Ramos (cell line): ENCODE measurements around the gene PCARE.

Experiments used
- in situ Hi-C: fragments of 300-500 bp; cut with MboI; formaldehyde crosslinking; loops from one replicate; pipeline ENCODE4 v1.14.3; 2022; ENCODE audit warnings: low sequenced_read_pairs; ENCODE audit not compliant: unreplicated experiment

The PCARE gene

DNA sequence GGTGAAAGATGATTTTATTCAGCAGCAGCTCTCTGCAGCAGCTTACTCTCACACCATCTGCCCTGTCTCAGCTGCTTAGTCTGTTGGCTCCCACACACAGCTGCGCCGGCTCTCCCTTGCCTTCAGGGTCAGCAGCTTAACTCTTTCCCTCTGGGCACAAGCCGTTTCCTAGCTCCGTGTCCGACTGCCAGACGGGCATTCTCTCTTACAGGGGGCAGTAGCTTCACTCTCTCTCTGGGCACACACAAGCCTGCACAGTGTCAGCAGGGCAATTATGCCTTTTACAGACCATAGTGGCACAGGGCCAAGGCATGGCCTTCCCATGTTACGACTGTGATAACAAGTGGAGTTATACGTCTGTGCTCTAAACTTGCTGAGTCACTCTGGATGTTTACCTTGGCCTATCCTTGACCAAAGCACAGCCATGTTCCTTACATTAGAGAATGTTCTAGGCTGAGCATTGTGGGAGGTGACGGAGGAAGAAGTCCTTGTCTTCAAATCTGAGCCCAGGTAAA lies 31.7 kb downstream of the PCARE start:
- in situ Hi-C loops: no loop called here

DNA sequence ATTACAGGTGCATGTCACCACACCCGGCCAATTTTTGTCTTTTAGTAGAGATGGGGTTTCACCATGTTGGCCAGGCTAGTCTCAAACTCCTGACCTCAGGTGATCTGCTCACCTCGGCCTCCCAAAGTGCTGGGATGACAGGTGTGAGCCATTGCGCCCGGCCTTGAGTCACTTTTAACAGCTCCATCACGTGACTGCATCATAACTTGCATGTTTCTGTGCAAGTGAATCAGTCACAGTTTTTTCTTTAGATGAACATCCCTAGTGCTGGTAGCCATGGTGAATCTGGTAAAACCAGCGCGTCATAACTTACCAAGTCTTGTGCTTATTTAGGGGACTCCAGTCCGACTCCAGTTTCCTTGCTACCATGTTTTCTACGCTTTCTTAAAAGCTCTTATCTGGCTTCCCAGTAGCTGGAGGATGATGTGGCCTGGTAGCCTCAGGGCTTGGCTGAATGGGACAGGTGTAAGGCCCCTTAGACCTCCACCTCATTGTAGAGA lies 33.1 kb downstream of the PCARE start:
- in situ Hi-C loops: no loop called here

DNA sequence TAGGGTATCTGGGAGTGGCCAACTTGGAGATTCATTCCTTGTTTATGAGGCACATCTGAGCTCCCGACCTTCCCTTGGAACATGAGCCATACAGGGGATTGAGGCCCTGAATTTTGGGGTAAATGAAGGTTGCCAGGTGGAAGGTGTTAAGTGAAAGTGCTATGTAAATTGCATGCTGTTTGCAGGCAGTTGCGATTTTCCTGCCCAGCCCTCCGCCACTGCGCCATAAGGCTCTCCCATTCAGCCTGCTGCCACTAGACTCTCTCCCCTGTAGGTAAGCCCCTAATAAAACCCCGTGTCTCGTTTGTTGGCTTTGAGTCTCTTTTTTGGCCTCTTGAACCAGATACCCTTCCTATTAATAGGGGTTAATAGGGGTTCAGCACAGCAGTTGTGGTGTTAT lies 33.8 kb downstream of the PCARE start:
- in situ Hi-C loops: no loop called here

DNA sequence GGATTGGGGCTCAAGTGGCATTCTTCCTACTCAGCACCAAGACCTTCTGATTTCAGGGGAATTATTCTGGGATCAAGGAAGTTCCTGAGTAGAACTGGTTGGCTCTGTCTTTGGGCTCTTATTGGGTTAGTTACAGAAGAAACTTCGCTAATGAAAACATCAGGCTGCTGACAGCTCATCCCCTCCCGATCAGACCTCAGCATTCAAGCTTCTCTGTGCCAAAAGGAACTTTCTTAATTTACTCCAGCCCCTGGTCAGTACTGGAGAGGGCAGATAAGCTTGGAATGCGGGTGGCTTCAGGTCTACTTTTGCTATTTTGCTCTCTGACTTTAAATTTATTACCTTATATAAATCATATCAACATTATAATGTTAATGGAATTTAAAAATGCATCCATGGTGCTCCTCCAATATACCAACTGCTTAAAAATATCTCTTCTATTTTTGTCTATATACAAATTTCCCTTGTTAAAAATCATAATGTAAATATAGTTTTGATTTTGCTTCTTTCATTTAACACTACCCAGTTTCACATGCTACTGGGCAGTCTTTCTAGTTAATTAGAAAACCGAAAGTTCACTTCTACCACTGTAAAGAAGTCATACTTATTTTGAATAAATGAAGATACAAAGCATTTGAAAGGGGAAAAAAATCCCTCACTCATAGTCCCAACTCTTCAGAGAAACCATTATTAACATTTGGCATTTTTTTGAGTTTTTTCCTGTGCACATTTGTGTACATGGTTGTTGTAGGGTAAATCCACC lies 34.4 kb downstream of the PCARE start:
- in situ Hi-C loops: no loop called here

DNA sequence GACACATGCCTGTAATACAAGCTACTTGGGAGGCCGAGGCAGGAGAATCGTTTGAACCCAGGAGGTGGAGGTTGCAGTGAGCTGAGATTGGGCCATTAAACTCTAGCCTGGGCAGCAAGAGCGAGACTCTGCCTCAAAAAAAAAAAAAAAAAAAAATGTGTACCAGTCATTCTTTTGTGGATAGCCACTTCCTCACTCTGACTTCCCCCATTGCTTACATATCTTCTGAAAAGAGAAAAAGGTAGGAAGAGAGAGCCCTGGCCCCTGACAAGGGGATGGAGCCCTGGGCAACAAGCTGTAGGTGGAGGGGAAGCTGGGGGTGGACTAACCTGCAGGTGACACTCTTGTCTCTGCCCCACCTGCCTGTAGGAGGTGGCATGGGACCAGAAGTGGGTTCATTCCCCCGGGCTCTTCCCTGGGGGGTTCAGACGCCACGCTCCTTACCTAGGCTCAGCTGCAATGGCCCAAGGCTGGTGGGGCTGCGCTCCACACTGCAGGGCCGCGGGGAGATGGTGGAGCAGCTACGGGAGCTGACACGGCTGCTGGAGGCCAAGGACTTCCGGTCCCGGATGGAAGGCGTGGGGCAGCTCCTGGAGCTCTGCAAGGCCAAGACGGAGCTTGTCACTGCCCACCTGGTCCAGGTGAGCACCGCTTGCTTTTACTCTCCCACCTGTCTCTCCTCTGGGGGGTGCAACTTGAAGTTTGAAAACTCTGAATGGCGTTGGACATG lies 39.1 kb downstream of the PCARE start:
- in situ Hi-C loops: no loop called here

DNA sequence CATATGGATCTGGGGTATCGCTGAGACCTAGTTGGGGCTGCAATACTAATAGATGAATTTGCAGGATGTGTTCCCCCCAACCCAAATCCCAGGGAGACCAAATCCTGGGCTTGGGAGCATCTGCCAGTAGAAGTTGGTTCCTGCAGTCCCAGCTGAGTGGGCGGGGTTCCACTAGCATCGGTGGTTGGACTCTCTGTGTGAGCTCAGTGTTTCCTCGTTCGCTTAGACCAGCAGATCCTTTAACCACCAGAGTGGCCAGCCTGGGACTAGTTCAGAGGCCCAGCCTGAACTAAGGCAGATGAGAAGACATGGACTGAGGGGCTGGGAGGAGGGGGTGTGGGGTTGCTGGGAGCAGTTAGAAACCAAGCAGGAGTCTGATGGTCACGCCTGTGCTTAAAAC lies 40.7 kb downstream of the PCARE start:
- in situ Hi-C loops: no loop called here

DNA sequence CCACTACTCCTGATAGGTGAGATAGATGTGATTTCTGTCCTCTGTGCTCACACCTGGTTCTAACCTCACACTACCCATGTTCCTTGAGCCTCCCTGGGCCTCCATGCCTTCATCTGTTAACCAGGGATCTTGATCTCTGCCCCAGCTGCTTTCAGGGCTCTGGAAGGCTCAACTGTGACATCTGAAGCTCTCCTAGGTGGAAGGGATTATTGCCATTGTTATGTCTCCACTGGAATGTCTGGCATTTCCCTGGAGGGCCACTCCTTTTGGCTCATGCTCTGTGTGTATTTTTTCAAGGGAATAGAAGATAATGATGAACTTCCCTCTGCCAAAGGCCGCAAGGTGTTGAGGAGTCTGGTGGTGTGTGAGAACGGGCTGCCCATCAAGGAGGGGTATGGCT lies 41.2 kb downstream of the PCARE start:
- in situ Hi-C loops: no loop called here

DNA sequence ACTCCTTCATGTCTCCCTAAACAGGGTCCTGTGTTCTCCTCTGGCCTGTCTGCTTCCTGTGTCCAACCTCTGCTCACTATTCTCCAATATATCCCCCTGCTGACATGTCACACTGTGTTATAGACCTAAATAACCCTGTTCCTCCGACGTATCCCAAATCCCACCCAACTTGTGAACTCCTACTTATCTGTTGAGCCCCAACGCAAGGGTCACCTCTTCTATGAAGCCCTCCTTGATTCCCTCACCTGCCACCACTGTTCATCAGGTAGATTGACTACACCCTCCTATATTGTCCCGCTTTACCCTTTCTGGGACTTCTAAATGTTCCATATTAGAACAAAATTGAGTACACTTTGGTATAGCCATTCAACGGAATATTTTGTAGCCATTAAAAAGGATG lies 42.1 kb downstream of the PCARE start:
- in situ Hi-C loops: no loop called here

DNA sequence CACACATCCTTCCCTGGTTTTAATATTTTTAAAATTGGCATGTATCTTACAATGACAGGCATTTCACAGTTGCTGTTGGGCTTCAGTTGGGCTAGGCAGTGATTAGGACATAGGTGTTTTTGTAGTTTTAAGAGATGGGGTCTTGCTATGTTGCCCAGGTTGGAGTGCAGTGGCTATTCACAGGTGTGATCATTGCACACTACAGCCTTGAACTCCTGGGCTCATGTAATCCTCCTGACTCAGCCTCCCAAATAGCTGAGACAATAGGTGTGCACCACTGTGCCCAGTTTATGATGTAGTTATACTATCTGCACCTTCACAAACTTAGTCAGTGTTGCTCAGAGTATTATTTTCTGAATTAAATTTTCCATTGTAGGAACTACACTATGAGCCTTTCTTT lies 43.3 kb downstream of the PCARE start:
- in situ Hi-C loops: no loop called here

DNA sequence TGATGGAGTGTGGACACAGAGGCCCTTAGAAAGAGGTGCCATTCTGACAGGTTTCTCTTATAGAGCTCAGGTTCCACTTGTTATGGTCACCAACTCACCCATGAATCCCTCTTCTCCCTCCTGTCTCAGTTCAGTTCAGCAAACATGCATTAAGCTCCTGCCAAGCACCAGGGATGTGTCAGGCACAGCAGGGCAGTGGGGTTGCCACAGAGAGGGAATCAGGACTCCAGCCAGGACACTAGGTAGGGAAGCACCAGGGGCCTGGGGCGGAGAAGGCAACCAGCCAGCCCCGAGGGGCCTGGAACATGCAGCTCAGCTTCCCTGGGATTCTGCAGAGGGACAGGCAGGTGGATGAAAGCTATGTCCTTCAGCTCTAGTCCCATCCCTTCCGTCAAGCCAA lies 48.6 kb downstream of the PCARE start:
- in situ Hi-C loops: no loop called here

DNA sequence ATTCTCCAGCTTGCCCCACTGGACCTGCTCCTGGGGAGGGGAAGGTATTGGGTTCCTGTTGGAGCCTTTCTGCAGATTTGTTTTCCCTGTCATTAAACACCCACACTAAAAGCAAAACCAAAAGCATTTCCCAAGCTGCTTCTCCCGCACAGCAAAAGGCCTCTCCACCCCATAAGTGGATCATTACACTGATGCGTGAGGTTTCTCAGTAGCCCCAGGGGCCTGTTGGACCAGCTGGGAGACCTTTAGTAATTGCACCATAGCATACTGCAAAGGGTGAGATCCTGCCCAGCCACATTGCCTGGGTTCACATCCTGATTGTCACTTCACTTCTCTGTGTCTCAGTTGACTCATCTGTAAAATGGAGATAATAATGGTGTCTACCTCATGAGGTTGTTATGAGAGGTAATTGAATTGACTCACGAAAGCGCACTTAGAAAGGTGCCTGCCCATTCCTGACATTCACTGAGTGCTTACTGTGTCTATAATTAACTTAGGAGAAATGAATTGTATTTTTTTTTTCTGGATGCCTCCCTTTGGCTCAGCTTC lies 49.4 kb downstream of the PCARE start:
- in situ Hi-C loops: no loop called here

DNA sequence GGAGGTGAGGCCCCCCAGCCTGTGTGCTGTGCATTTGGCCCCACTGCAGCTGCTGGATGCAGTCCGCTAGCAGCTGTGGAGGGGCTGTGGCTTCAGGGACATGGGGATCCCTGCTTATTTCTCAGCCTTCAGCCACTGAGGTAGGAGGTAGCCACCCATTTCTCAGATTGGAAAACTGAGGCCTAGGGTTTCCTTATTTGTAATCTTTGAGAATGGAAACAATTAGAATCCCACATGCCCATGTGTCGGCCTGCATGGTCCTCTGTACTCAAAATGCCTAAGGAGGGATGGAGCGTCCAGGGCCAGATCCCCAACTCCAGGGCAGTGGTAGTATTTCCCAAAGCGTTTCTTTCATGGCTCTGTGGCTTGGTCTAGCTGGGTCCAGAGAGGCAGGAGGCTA lies 51.1 kb downstream of the PCARE start:
- in situ Hi-C loops: no loop called here

DNA sequence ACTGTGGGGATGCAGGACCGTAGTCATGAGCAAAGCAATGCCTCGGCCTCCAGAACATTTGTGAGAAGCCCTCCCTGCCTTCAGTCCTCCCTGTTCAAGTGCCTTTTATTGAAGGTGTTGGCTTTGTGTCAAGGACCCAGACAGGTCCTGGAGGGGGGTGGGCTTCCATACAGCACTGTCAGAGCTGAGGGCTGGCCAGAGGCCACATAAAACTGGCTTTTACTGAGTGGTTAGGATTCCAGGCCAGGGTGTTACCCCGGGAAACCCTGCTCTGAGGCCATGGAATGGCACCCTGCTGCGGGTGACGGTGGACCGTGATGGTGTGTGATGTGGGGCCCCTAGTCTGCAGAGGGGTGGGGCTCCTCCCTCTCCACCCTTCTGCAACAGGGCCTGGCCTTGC lies 51.6 kb downstream of the PCARE start:
- in situ Hi-C loops: no loop called here

DNA sequence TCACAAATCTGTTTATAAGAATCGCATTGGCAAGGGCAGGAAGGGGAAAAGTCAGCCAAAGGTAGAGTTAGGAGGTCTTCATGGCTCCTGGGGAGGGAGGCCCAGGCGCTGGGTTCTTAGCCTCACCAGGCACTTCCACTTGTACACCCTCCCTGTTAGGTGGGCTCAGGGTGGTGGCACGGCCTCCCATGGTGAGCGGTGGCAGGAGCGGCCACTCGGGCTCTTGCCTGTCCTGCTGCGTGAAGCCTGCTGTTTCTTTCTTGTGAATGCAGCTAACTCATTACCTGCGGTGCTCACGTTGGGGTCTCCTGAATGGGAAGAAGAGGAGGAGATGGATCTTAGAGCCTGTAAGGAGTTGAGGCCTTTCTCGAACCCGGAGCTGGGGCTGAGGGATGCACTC lies 52.4 kb downstream of the PCARE start:
- in situ Hi-C loops: no loop called here

DNA sequence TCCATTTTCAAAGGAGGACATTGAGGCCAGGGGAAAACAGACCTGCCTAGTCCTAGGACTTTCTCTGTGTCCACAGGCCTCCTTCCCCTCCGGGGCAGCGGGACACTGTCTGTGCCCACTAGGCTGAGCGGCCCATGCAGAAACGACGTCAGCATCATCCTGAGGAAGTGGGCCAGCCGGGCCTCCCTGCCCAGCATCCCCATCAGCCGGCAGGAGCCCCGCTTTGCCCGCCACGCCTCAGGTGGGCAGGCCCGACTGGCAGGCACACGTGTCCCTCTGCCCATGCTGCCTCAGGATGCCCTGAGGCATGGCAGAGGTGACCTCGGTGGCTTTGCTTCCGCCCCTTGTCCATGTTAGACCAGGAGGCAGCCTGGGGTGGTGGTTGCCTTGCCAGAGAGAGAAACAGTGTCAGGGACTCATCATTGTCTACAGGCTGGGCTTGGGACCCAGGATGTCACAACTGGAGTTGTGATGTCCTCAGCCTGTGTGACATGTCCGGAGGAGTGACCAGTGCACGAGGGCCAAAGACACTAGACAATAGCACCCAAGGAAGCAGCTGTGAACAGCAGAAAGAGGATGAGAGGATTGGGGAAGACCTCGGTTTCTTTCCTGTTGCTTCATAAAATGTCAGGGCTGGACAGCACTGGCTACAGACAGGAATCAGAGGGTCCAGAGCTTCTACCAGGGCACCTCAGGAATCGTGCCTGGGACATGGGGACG lies 56.4 kb downstream of the PCARE start:
- in situ Hi-C loops: no loop called here

DNA sequence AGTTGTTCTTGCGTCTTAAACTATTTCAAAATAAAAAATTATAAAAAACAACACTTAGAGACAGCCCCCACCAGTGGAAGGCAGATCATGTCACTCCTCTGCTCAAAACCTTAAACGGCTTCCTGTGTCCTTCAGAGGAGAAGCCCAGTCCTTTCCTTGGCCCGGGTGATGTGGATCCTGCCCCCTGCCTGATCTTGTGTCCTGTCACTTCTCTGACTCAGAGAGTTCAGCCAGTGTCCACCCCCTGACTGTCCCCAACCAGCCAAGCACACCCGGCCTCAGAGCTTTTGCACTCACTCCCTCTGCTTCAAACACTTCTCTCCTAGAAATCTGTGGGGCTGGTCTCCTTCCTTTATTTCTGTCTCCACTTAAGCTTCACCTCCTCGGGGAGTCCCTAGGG lies 57.8 kb downstream of the PCARE start:
- in situ Hi-C loops: no loop called here

DNA sequence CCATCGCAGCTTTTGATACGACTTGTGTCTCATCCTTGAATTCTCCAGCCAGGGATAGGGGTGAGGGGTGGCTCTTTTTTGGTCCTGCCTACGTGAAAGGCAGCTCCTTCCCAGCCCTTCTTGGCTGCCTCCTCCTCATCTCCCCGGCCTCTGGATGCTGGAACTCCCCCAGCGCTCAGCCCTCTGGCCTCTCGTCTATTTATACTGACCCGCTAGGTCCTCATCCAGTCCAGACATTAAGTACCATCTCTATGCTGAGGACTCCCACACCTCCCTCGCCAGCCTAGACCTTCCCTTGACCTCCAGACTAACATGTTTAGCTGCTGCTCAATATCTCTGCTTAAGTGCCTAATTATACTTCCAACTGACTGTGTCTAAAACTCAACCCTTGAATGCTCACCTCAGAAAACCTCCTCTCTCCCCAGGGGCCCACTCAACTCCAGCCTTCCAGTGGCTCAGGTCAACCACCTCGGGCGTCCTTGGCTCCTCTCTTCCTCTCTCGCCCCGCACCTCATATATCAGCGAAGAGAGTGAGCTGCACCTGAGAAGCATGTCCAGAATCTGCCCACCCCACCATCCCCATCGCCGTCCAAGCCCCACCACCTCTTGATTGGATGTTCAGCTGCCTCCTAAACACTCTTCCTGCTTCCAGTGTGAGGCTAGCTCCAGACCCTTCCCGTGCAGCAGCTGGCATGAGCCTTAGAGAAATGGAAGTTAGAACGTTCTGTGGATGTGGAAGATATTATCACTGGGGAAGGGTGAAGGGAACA lies 58.4 kb downstream of the PCARE start:
- in situ Hi-C loops: no loop called here

DNA sequence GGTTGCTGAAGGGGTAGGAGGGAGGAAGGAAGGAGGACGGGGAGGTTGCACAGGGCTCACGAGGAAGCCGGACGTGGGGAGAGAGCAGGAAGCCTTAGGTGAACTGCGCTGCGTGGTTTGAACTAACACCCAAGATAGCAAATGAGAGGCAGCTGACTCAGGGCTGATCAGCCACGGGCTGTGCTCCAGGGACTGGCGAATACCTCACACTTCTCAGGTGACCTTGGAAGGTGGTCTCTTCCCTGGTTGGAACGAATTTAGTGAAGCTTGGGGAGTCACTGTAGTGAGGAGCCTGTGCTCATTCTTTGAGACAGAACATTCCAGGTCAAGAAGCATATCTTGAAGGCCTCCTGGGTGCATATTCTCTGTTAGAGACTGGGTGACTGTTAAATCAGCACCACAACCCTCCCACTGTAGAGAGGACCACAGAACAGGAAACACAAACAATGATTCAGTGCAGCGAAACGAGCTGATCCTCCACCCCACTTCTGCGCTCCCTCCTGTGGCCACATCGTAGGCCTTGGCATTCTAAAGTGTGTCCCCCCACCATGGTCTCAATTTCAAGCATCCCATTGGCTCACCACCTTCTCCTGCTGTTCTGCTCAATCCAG lies 59.4 kb downstream of the PCARE start:
- in situ Hi-C loops: no loop called here

DNA sequence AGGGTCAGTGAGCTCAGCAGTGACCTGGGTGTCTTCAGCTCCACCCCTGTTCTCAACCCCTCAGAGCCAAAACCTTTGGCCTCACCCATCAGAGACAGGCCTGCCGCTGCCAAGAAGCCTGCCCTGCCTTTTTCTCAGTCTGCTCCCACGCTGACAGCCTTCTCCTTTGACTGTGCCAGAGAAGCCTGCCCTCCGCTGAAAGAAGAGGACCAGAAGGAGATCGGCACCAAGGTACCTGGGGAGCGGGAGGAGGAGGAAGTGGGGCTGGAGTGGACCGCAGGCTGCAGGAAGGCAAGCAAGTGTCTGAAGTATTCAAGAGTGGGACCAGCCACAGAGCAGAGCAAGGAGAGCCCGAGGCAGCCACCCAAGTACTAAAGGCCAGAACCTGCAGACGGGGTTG lies 60.0 kb downstream of the PCARE start:
- in situ Hi-C loops: no loop called here
